ENCODE data around the gene EVI5. TPM values are rescaled to one million over a fixed set of nuclear protein-coding genes. Genes with fewer than 3 reads are reported as not detected.
"Not testable (repeated sequence)": the region's sequence is repeated elsewhere in the genome, so short reads cannot be mapped to it uniquely, and the experiment has no call there.

The EVI5 gene
- total RNA-seq, 1 donor from 2014 or later, result 30.3 TPM

DNA sequence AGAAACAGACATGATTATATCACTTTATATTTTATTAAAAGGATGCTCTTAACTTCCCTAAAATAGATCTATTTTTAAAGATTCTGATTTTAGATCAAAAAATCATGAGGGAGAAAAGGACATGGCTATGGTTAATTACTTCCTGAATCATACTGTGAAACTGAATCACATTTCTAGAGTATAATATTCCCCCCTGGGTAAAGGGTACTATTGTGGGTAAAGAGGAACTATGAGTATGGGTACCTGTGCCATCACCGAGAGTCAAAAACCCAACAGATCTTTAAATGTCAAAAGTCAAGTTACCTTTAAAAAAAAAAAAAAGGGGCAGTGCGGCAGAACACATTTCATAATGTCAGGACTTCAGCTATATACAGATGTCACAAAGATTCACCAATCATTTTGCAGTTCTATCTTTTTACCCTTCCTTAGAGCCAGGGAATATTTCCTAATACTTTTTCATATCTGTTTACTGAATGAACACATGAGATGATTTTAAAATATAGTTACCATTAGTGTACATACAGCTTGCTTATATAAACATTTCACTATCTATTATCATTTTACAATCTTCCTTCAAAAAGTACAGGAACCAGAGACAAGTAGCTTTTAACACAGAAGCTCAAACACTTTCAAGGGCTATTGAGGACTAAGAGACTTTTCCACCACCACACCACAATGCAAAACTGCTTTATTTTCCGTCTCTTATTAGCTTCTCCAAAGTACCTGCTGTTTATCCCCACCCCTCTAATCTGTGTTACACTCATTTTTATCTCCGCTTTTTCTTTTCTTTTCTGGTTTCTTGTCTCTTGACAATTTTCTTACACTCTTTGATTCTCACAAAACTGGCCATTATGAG lies 45.0 kb downstream of the EVI5 start:
- Mint-ChIP-seq H3K4me3 (ENCODE audit: low read depth) (no peak overlapping the region), H3K27me3 (no peaks in the 10 kb centered on the region), H3K4me1 (ENCODE audit: low read depth) (no peaks in the 10 kb centered on the region), H3K9me3 (ENCODE audit: low read depth) (no peaks in the 10 kb centered on the region), H3K36me3 (ENCODE audit: insufficient read depth) (peaks cover 1% of the 10 kb centered on the region), H3K27ac (peak overlapping the region; percentile 21)
- no peak for TF ChIP-seq CTCF (IDR thresholded peaks at IDR 0.05; ENCODE audit: unreplicated experiment)
- no peak for DNase-seq (ENCODE audit: low spot score, unreplicated experiment)

- H3K27me3 Mint-ChIP-seq, result no peaks in the 10 kb centered on the region
- no peak for TF ChIP-seq CTCF (IDR thresholded peaks at IDR 0.05; ENCODE audit: unreplicated experiment)
- H3K4me3 Mint-ChIP-seq (ENCODE audit: low read depth), result no peak overlapping the region
- peaks cover 9% of the 10 kb centered on the region for H3K36me3 Mint-ChIP-seq (ENCODE audit: insufficient read depth)
- no peak overlapping the region for H3K27ac Mint-ChIP-seq
- no peak for DNase-seq (ENCODE audit: low spot score, unreplicated experiment)
- H3K9me3 Mint-ChIP-seq (ENCODE audit: low read depth), result no peaks in the 10 kb centered on the region
- no peaks in the 10 kb centered on the region for H3K4me1 Mint-ChIP-seq (ENCODE audit: low read depth)
These were observed 48.5 kb downstream of the EVI5 start for GRCh38 chr1:92736395-92736794.

- Mint-ChIP-seq H3K36me3 (ENCODE audit: insufficient read depth) (peaks cover 9% of the 10 kb centered on the region), H3K27ac (no peak overlapping the region), H3K27me3 (no peaks in the 10 kb centered on the region), H3K4me1 (ENCODE audit: low read depth) (no peaks in the 10 kb centered on the region), H3K4me3 (ENCODE audit: low read depth) (no peak overlapping the region), H3K9me3 (ENCODE audit: low read depth) (no peaks in the 10 kb centered on the region)
- DNase-seq (ENCODE audit: low spot score, unreplicated experiment), result no peak
- TF ChIP-seq CTCF (IDR thresholded peaks at IDR 0.05; ENCODE audit: unreplicated experiment), result no peak
These were observed 54.4 kb downstream of the EVI5 start for GRCh38 chr1:92730476-92730875.

- H3K4me3 Mint-ChIP-seq (ENCODE audit: low read depth), result no peak overlapping the region
- H3K9me3 Mint-ChIP-seq (ENCODE audit: low read depth), result peaks cover 5% of the 10 kb centered on the region
- H3K36me3 Mint-ChIP-seq (ENCODE audit: insufficient read depth), result peaks cover 13% of the 10 kb centered on the region
- no peak for DNase-seq (ENCODE audit: low spot score, unreplicated experiment)
- no peak for TF ChIP-seq CTCF (IDR thresholded peaks at IDR 0.05; ENCODE audit: unreplicated experiment)
- no peak overlapping the region for H3K27ac Mint-ChIP-seq
- H3K27me3 Mint-ChIP-seq, result no peaks in the 10 kb centered on the region
- H3K4me1 Mint-ChIP-seq (ENCODE audit: low read depth), result no peaks in the 10 kb centered on the region
These were observed 56.2 kb downstream of the EVI5 start for GRCh38 chr1:92728697-92729096.

- not testable (repeated sequence) for H3K27ac Mint-ChIP-seq
- H3K36me3 Mint-ChIP-seq (ENCODE audit: insufficient read depth), result peaks cover 27% of the 10 kb centered on the region
These were observed 61.2 kb downstream of the EVI5 start for GRCh38 chr1:92723713-92724112.

DNA sequence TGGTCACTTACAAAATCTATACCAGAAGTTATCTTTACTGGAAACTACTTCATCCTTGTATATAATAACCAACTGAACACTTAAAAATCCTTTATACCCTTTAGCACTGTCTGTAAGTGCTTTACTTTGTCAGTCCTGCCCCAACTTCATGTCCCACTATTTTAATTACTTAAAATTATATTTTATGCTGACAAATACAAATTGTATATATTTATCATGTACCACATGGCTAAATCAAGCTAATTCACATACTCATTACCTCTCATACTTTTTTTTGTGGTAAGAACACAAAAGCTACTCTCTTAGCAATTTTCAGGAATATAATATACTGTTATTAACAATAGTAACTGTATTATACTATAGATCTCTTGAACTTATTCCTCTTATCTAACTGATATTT lies 63.0 kb downstream of the EVI5 start:
- Mint-ChIP-seq H3K27ac (no peak overlapping the region), H3K4me3 (ENCODE audit: low read depth) (no peak overlapping the region), H3K9me3 (ENCODE audit: low read depth) (peaks cover 37% of the 10 kb centered on the region), H3K27me3 (no peaks in the 10 kb centered on the region), H3K4me1 (ENCODE audit: low read depth) (no peaks in the 10 kb centered on the region), H3K36me3 (ENCODE audit: insufficient read depth) (peaks cover 34% of the 10 kb centered on the region)
- no peak for DNase-seq (ENCODE audit: low spot score, unreplicated experiment)
- no peak for TF ChIP-seq CTCF (IDR thresholded peaks at IDR 0.05; ENCODE audit: unreplicated experiment)

More at GRCh38 chr1:92723713-92724112, 61.2 kb downstream of the EVI5 start:
- H3K4me3 Mint-ChIP-seq (ENCODE audit: low read depth); H3K4me1 Mint-ChIP-seq (ENCODE audit: low read depth); DNase-seq (ENCODE audit: low spot score, unreplicated experiment); H3K27me3 Mint-ChIP-seq: not testable (repeated sequence)
- peaks cover 24% of the 10 kb centered on the region for H3K9me3 Mint-ChIP-seq (ENCODE audit: low read depth)

- not testable (repeated sequence) for H3K27me3 Mint-ChIP-seq; DNase-seq (ENCODE audit: low spot score, unreplicated experiment); H3K4me3 Mint-ChIP-seq (ENCODE audit: low read depth); H3K4me1 Mint-ChIP-seq (ENCODE audit: low read depth); H3K27ac Mint-ChIP-seq
- H3K9me3 Mint-ChIP-seq (ENCODE audit: low read depth), result peaks cover 39% of the 10 kb centered on the region
- peaks cover 38% of the 10 kb centered on the region for H3K36me3 Mint-ChIP-seq (ENCODE audit: insufficient read depth)
These were observed 63.8 kb downstream of the EVI5 start for GRCh38 chr1:92721157-92721556.

GRCh38 chr1:92715476-92715951 lies 69.4 kb downstream of the EVI5 start:
- Mint-ChIP-seq H3K36me3 (ENCODE audit: insufficient read depth) (peaks cover 34% of the 10 kb centered on the region), H3K4me1 (ENCODE audit: low read depth) (peaks cover 17% of the 10 kb centered on the region), H3K9me3 (ENCODE audit: low read depth) (peaks cover 32% of the 10 kb centered on the region)
- not testable (repeated sequence) for H3K4me3 Mint-ChIP-seq (ENCODE audit: low read depth); H3K27me3 Mint-ChIP-seq; H3K27ac Mint-ChIP-seq; DNase-seq (ENCODE audit: low spot score, unreplicated experiment)
